Measurements from ENCODE around the gene SLC6A8.

Gene SLC6A8

DNA sequence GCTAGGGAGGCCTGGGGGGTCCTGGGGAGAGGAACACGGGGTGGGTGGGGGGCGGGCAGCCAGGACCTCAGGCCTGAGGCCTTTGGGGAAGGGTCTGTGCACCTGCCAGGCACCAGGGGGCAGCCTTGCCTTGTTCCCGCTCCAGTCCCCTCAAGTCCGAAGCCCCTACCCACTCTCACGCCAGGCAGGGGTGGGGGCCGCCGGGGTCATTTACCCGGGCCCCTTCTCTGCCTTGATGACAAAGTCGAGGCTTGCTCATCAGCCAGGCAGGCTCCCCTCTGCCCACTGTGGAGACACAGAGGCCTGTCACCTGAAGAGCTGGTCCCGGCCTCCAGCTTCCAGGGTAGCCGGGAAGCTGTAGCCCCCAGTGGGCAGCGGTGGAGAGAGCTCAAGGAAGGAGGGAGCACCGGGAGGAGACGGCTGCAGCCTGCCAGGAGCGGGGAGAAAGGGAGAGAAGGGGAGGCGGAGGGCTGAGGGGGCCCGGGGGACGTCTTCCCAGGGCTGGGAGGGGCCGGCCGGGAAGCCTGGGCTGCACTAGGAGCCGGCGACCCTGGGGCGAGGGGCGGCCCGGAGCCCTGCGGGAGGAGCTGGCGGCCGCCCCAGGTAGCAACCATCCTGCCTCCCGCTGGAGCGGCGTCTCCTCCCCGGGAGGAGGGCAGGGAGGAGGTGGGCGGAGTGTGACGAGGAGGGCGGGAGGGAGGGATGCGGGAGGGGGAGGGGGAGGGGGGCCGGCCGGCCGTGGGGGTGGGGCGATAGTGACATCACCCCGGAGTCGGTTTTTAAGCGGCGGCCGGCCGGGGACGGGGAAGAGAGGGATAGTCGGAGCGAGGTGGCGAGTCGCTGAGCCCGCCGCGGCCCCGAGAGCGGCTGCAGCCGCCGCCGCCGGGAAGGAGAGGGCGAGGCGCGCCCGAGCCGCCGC lies at the start of gene SLC6A8:
TSS of gene SLC6A8 (plus strand) at position 806 of the 919 bp plus-strand sequence. CDS start 649 bp downstream, outside the sequence.
- DNase-seq (ENCODE audit: low read depth), result peak; percentile 42

- DNase-seq (ENCODE audit: low read depth), result no peak
Observed at GRCh38 chrX:153638041-153638371, 49.7 kb upstream of the SLC6A8 start.

- no peak for DNase-seq (ENCODE audit: low read depth)
Observed at GRCh38 chrX:153638436-153639176, 49.1 kb upstream of the SLC6A8 start.

- DNase-seq (ENCODE audit: low read depth), result no peak
Observed at GRCh38 chrX:153639177-153640044, 48.3 kb upstream of the SLC6A8 start.

DNA sequence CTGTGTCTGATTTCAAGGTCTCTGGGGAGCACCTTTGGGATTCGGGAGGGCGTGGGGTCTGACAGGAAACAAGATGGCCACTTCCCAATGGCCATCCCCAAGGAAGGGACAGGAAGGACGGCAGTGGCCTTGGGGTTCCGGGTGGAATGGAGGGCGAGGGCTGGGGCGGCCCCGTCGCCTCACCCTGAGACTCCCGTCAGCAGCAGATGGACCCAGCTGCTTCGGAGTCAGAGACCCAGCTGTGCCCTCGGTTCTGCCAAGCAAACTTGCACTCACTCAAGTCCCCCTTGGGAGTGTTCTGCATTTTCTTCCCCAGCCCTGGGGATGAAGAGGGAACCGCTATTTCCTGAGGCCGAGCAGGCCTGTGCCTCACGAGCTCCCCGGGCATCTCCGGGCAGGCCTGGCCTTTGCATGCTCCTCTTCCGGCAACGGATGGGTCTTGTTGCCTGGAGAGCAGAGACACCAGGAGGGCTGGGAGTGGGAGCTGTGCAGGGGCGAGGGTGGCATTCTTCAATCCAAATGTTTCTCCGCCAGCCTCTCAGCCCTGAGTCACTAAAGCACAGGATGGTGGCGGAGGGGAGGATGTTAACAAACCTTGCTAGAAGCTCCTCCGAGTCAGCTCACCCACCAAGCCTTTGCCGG lies 47.6 kb upstream of the SLC6A8 start:
- no peak for DNase-seq (ENCODE audit: low read depth)

DNA sequence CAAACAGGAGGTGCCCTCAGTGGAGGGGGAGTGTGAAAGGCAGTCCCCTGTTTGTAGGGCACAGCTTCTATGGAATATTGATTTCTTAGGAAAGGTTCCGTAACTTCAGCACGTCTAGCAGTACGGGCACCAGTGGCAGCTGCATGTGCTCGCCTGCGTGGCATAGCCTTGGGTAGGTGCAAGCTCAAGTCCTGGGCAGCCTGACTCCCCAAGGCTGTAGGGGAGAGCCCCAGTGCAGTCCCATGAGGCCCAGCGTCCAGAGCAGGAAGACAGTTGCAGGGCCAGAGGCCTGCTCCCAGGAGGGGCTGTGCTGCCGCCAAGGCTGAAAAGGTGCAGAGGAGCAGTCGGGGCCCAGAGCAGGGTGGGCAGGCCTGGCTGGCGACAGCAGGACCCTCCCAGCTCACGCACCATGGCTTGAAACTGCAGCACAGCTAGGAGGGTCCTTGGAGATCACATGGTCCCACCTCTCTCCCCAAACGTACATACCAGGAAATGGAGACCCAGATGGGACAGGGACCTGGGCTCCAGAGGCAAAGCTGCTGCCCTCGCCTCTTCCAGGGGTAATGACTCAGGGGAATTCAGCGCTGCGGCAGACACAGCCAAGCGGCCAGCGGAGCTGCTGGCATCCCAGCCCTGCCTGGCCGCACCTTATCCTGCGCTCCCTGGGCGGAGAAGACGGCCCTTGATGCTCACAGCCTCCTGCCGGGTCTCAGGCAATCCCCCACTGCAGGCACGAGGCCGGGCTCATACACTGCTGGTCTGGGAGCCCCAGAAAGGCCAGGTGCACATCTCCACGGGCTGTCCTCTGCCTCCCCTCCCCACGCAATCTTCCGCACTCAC lies 46.8 kb upstream of the SLC6A8 start:
- no peak for DNase-seq (ENCODE audit: low read depth)

- DNase-seq (ENCODE audit: low read depth), result no peak
Observed at GRCh38 chrX:153641627-153642026, 46.1 kb upstream of the SLC6A8 start.

- DNase-seq (ENCODE audit: low read depth), result no peak
Observed at GRCh38 chrX:153642051-153642654, 45.6 kb upstream of the SLC6A8 start.

DNA sequence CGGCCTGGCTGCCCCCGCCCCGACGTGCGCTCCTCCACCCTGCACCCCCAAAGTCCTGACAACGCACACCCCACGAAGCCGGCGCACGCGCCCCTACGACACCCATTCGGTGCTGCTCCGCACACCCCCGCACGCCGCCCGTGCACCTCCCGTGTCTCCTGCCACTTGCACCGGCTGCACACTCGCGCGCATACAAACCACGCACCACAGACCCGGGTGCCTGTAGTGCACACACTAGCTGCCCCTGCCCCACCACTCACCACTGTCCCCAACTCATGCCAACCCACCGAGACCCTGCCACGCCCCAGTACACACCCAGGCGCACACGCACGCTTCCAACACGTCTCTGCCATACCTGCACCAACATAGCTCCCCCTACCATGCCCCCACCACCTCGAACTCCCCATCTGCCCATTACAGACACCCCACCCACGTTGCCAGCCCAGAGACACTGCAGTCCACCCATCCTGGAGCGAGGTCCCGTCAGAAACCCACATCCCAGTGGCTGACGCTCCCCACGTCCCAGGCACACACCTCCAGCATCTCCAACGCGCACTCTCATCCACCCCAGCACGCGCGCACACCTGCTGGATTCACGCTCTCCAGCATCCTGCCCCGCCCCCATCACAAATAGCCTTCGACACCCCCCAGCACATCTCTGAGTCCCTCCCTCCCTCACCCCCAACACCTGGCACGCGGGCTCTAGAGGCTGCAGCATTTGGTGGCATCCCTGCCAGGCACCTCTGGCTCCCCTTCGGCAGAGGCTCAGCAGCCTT lies 44.9 kb upstream of the SLC6A8 start:
- no peak for DNase-seq (ENCODE audit: low read depth)

- DNase-seq (ENCODE audit: low read depth), result no peak
Observed at GRCh38 chrX:153643431-153644351, 44.0 kb upstream of the SLC6A8 start.

- DNase-seq (ENCODE audit: low read depth), result no peak
Observed at GRCh38 chrX:153644356-153645125, 43.2 kb upstream of the SLC6A8 start.

DNA sequence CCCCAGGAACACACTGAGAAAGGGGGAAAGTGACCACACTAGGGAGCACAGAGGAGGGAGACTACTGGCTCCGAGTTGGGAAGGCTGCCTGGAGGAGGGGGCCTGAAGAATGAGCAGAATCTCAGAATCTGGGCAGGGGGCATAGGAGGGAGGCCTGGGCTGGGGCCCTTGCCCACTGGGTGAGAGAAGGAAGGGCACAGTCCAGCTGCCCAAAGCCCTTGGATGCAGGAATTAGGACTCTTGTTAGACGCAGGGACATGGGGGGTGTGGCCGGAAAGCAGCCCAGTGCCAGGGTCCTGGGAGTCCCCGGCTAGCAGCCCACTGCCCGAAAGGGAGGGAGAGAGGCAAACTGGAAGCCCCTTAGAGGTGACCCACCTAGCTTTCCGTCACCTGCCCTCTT lies 42.6 kb upstream of the SLC6A8 start:
- DNase-seq (ENCODE audit: low read depth), result no peak

DNA sequence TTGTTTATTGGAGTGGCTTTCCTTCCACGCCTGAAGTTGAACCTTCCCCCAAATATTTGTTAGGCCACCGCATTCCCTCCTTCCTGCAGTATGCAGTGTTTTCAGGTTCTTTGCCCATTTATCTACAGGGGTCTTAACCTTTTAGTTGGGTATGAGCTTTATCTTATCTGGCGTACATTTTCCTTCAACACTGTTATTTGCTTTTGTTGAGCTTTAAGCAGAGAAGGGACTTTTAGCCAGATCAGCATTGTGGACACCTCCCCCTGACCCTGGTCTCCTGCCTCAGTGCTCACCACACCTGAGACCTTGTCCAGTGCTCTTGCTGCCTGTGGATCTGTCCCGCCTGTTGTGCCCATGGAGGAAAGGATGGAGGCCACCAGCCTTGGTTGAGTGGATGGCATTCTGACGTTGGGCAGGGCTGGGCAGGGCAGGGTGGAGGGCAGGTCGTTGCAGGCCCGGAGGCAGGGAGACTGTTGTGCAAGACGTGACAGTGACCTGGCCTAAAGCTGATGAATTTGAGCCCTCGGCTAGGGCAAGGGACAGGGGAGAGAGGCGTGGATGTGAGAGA lies 41.7 kb upstream of the SLC6A8 start:
- no peak for DNase-seq (ENCODE audit: low read depth)

GRCh38 chrX:153646620-153647373 lies 40.9 kb upstream of the SLC6A8 start, which contains the start of gene DUSP9:
Gene DUSP9 (plus strand): TSS chrX:153647203. CDS start chrX:153647954, 751 bp downstream.
- peak; percentile 26 for DNase-seq (ENCODE audit: low read depth)

- no peak for DNase-seq (ENCODE audit: low read depth)
Observed at GRCh38 chrX:153647461-153648357, 40.0 kb upstream of the SLC6A8 start.
